VCaP (cell line): Measurements from ENCODE around the gene DPEP3.

Source experiments
- H3K27ac ChIP-seq: fragments of 450-650 bp; 2 replicates; pipeline ENCODE4 v1.5.1; 2017
- CTCF ChIP-seq: fragments of 450-650 bp; conservative IDR thresholded peaks from 2 replicates; pipeline ENCODE4 v1.5.1; 2017; ENCODE audit warnings: mild to moderate bottlenecking, moderate library complexity

Gene DPEP3

GRCh38 chr16:67963292-67963661 lies 17.0 kb downstream of the DPEP3 start:
- no peak for TF ChIP-seq CTCF
- H3K27ac ChIP-seq, result no peak overlapping the region

GRCh38 chr16:67962135-67962534 lies 18.2 kb downstream of the DPEP3 start:
- no peak for TF ChIP-seq CTCF
- no peak overlapping the region for H3K27ac ChIP-seq

GRCh38 chr16:67961551-67961957 lies 18.7 kb downstream of the DPEP3 start:
- TF ChIP-seq CTCF, result no peak
- H3K27ac ChIP-seq, result no peak overlapping the region

- no peak for TF ChIP-seq CTCF
- H3K27ac ChIP-seq, result no peak overlapping the region
Measured at GRCh38 chr16:67959536-67960329, 20.6 kb downstream of the DPEP3 start.

- no peak overlapping the region for H3K27ac ChIP-seq
- no peak for TF ChIP-seq CTCF
Measured at GRCh38 chr16:67957622-67958021, 22.7 kb downstream of the DPEP3 start.

GRCh38 chr16:67954421-67955196 lies 25.7 kb downstream of the DPEP3 start:
- TF ChIP-seq CTCF, result no peak
- no peak overlapping the region for H3K27ac ChIP-seq

GRCh38 chr16:67953641-67954375 lies 26.5 kb downstream of the DPEP3 start:
- no peak overlapping the region for H3K27ac ChIP-seq
- no peak for TF ChIP-seq CTCF
